Panc1 (cell line): ENCODE results near the gene GOLGA6C.
"Not testable (repeated sequence)": the region's sequence is repeated elsewhere in the genome, so short reads cannot be mapped to it uniquely, and the experiment has no call there.

Experiments
- CTCF ChIP-seq: fragments of 450-650 bp; IDR thresholded peaks from 2 replicates; pipeline ENCODE4 v1.5.1; 2017; ENCODE audit warnings: mild to moderate bottlenecking
- POLR2AphosphoS5 ChIP-seq: IDR thresholded peaks from 2 replicates; pipeline ENCODE4 v1.6.1; 2012; ENCODE audit warnings: mild to moderate bottlenecking, low read depth, low read length, moderate library complexity
- REST ChIP-seq, 2 experiments: IDR thresholded peaks; 2 replicates each; pipeline ENCODE4 v1.6.1; 2011 to 2012; ENCODE audit warnings: low read depth in 2 of 2, control low read depth in 1 of 2, low read length in 1 of 2, mild to moderate bottlenecking in 1 of 2, moderate library complexity in 1 of 2; ENCODE audit not compliant: insufficient read depth in 1 of 2

DNA sequence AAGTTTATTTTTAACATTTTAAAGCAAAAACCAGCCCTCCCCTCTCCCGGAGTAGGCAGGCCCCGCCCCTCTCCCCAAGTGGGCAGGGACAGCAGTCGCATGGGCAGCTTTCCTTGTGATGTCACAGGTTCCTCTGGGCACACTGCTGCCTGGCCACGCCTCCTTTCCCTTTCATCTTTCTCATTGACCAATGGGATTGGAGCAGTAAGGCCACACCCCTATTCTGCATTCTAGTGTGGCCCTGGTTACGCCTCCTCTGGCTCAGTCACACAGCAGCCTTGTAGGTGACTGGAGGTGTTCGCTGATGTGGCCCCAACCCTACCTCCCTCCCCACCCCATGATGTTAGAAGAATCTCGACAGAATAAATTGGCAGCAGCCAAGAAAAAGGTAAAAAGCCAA is 24.4 kb downstream of the GOLGA6C start, which contains the start of gene GOLGA6D:
- TF ChIP-seq POLR2AphosphoS5; CTCF; REST (IDR thresholded peaks at IDR 0.05; ENCODE audit: insufficient read depth in 1 of 2, low read depth in 2 of 2, low read length in 1 of 2): not testable (repeated sequence)
